WTC11 (cell line): Measurements from ENCODE around the gene ARL4A.

Source experiments
- ESRRA ChIP-seq: sonication (generic); formaldehyde crosslinking; IDR thresholded peaks from 2 replicates; pipeline ENCODE4 v1.8.1; 2022; ENCODE audit warnings: mild to moderate bottlenecking, missing genetic modification reagents, borderline replicate concordance
- TEAD4 ChIP-seq: sonication (generic); formaldehyde crosslinking; IDR thresholded peaks from 2 replicates; pipeline ENCODE4 v1.8.0; 2022; ENCODE audit warnings: mild to moderate bottlenecking, missing genetic modification reagents
- ZNF416 ChIP-seq: fragments of 250-450 bp; sonication (Bioruptor Pico); IDR thresholded peaks from 2 replicates; pipeline ENCODE4 v1.9.0; 2021; ENCODE audit warnings: mild to moderate bottlenecking, inconsistent platforms
- TF ChIP-seq, protein P1 (sequence below): fragments of 200-600 bp; IDR thresholded peaks from 2 replicates; pipeline ENCODE4 v1.8.0; 2022; ENCODE audit warnings: antibody characterized with exemption

DNA sequence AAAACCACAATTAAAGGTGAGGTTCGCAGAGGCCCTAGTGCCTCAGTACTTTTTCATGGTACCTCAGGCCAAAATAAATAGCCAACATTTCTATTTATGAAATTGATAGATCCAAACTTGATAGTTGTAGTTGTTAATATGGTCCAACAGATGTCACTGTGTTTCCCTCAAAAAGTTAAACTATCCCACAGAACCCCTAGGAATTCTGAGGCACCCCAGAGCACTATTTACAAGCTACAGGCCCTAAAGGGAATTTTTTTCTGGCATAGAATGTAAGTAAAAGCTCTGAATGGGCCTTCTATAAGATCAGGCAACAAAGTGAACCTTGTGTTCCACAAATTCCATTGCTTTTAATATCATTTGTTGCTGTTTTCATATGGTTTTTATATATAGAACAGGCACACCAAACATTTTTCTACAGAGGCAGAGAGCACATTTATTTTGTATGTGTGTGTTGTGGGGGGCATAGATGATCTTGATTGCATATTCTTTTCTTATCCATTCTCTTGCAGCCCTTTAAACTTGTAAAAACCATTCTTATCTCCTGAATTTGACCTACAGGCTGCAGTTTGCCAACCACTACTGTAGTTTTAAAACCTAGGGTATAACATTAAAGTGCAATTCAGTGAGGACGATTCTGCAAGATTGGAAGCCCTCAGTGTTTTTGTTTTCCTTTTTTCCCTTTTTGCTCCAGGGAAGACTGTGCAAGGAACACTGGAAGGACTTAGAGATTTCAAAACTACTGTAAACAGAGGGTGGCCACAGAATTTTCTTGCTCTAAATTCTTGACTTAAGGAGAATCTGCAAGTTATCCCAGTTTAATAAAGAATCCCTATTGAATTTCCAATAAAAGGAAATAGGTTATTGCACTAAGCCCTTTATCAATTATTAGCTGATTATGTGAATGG lies 3.5 kb upstream of the ARL4A start:
- TF ChIP-seq ZNF416 (CRISPR knock-in tag) = no peak
- no peak for TF ChIP-seq TEAD4 (CRISPR knock-in tag)
- TF ChIP-seq ESRRA (CRISPR knock-in tag) = no peak
- TF ChIP-seq, protein P1, sequence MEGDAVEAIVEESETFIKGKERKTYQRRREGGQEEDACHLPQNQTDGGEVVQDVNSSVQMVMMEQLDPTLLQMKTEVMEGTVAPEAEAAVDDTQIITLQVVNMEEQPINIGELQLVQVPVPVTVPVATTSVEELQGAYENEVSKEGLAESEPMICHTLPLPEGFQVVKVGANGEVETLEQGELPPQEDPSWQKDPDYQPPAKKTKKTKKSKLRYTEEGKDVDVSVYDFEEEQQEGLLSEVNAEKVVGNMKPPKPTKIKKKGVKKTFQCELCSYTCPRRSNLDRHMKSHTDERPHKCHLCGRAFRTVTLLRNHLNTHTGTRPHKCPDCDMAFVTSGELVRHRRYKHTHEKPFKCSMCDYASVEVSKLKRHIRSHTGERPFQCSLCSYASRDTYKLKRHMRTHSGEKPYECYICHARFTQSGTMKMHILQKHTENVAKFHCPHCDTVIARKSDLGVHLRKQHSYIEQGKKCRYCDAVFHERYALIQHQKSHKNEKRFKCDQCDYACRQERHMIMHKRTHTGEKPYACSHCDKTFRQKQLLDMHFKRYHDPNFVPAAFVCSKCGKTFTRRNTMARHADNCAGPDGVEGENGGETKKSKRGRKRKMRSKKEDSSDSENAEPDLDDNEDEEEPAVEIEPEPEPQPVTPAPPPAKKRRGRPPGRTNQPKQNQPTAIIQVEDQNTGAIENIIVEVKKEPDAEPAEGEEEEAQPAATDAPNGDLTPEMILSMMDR = no peak
